GM21619 (cell line): ENCODE measurements around the gene HCK.

Experiments
- ATAC-seq: cut with Tn5 transposase; IDR thresholded peaks from one replicate; pipeline ENCODE4 v1.9.1; 2021; ENCODE audit not compliant: unreplicated experiment

Gene HCK

DNA sequence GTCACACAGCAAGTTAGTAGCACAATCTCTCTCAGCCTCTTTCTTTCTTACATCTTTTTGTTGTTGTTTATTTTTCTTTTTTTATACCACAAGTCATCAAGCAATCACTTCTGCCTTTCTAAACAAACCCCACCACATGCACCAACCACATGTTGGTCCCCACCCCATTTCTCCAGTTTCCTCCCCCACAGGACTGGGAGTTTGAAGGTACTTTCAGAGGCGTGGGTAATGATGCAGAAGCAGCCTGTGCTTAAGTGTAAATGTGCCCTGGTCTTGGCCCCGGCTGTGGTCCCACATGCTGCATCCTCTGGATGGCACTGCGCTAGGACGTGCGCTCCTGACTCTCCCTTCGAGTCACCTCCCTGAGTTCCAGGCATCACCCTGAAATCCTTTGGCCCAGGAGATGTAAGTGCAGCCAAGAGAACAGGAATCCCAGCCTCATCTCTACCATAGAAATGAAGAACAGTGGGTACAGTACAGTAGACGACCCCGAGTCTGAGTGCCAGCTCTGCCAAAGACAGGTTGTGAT, 5.7 kb downstream of the HCK start:
- no peak for ATAC-seq

DNA sequence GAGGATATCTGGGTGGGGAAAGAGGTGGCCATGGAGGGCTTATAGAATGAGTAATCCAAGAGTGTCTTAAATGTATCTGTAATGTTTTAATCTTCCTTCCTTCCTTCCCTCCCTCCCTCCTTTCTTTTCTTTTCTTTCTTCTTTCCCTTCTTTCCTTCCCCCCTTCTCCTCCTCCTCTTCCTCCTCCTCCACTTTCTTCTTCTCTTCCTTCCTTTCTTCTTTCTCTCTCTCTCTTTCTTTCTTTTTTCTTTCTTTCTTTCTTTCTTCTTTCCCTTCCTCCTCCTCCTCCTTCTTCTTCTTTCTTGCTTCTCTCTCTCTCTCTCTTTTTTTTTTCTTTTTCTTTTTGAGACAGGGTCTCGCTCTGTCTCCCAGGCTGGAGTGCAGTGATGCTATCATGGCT, 7.1 kb downstream of the HCK start:
- ATAC-seq: no peak

GRCh38 chr20:32062776-32063170, 10.7 kb downstream of the HCK start:
- no peak for ATAC-seq

- ATAC-seq: no peak
Observed at GRCh38 chr20:32063695-32064094, 11.7 kb downstream of the HCK start.

DNA sequence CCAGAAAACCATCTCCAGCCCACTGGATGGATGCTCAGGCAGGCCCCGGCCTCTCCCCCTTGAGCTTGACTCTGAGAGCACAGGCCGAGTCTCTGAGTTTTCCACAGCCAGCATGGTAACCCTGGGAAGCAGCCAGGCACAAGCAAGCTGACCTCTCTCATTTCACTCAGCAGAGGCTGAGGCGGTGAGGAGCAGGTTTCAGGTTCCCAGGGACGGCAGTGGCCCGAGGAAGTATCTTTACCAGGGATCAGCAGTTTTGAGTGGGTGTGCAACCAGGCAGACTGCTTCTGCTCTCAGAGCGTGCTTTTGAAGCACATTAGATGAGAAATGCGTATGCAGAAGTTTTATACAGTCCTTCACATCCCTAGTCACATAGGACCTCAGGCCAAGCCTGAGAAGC, 12.6 kb downstream of the HCK start:
- no peak for ATAC-seq

GRCh38 chr20:32067234-32067821, 15.3 kb downstream of the HCK start:
- no peak for ATAC-seq

DNA sequence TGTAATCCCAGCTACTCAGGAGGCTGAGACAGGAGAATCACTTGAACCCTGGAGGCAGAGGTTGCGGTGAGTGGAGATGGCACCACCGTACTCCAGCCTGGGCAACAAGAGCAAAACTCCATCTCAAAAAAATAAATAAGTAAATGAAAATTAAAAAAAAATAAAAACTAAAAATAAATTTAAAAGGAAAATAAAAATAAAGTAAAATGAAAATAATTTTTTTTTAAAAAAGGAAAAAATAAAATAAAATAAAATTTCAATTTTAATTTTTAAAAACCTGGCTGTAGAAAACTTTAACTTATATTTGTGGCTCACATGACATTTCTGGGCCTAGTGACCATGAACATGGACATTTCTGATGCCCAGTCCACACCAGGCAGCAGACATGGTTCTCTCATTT, 16.1 kb downstream of the HCK start:
- ATAC-seq: no peak

GRCh38 chr20:32069711-32070110, 17.7 kb downstream of the HCK start:
- ATAC-seq: no peak

DNA sequence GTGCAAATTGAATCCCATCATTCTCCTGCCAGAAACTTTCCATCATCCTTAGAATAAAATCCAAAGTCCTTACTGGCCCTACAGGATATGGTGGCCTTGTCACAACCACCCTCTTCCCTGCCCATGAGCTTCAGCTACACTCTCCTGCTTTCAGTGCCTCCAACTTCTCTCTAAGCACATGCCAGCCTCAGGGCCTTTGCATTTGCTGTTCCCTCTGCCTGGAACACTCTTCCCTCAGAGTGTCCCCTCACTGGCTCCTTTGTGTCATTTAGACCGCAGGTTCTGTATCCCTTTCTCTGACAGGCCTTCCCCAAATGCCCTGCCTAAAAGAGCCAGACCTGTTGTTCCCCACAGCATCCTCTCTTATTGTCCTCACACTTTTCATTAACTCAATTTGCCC, 18.2 kb downstream of the HCK start:
- ATAC-seq: no peak

- ATAC-seq: no peak
Observed at GRCh38 chr20:32070690-32071213, 18.7 kb downstream of the HCK start.

DNA sequence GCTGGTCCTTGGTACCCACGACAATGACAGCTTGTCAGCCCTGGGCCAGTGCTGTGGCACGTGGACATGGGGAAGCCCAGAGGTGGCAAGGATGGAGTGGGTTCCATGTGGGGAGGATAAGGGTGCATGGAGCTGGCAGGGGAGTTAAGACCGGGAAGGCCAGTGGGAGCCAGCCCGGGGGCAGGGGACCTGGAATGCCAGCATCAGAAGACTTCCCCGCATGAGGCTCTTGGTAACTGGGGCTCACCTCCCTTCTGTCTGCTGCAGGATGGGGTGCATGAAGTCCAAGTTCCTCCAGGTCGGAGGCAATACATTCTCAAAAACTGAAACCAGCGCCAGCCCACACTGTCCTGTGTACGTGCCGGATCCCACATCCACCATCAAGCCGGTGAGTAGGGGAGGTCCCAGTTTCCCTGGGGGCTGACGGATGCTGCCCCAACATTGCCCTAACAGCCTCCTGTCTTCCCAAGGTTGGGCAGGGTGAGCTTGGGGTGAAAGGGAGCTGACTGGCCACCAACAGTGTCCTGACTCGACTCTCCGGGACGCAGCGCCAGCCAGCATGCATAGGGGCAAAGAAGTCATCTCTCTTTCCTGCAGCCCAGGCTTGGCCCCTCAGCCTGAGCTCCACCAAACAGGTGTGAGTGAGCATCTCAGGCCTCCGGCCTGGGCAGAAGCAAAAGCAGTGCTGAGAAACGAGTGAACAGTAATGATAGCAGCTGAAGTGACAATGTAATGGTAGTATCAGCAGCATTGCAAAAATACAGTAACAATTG, 19.5 kb downstream of the HCK start:
- no peak for ATAC-seq

- ATAC-seq: no peak
Observed at GRCh38 chr20:32072168-32072750, 20.2 kb downstream of the HCK start.

GRCh38 chr20:32075534-32075933, 23.5 kb downstream of the HCK start:
- ATAC-seq: no peak

DNA sequence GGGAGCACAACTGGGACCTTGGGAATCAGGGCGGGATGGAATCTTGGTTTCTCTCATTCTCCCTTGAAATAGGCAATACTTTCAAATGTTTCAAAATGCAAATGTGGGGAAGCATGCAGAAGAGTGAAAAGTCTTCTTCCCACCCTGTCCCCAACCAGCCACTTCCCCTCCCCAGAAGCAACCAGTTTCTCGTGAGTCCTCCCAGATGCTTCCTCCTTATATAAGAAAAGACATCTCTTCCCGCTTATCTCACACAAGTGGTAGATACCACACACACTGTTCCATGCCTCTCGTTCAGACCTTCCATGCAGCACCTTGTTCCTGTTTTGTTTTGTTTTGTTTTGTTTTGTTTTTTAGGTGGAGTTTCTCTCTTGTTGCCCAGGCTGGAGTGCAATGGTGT, 25.1 kb downstream of the HCK start:
- ATAC-seq: no peak

DNA sequence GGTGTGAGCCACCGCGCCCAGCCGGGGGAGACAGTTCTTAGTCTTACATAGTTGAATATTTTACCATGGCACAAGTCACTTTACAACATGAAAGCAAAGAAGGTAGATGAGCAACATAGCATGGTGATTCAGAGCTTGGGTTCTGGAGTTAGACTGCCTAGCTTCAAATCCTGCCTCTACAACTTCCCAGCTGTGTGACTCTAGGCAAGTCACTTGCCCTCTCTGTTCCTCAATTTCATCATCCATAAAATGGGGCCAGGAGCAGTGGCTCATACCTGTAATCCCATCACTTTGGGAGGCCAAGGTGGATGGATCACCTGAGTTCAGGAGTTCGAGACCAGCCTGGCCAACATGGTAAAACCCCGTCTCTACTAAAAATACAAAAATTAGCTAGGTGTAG, 26.3 kb downstream of the HCK start:
- no peak for ATAC-seq

GRCh38 chr20:32078791-32079190, 26.7 kb downstream of the HCK start:
- ATAC-seq: no peak

DNA sequence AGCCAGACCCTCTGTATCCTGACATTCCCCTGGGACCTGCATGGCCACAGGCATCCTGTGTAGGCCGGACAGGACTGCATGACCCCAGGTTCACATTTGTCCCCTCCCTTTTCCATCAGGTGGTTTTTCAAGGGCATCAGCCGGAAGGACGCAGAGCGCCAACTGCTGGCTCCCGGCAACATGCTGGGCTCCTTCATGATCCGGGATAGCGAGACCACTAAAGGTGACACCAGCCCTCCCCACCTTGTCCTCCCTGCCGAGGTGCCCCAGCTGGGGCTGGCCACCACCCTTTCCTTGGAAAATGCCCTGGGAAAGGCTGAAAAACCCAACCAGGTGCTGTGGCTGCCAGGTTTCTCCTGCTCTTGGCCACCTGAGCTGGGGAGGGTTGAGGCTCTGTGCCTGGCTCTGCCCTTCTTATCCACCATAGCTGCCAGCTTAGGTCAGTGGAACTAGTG, 27.6 kb downstream of the HCK start:
- no peak for ATAC-seq

DNA sequence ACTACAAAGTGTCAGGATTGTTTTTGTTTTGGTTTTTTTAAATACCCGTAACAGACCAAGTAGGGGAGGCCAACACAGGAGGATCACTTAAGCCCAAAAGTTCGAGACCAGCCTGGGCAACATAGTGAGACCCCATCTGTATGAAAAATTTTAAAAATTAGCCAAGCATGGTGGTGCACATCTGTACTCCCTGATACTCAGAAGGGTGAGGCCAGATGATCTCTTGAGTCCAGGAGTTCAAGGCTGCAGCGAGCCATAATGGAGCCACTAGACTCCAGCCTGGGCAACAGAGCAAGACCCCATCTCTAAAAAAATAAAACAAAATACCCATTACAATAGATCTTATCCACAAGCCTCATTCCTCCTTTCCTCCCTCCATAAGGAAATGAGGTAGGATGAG, 28.7 kb downstream of the HCK start:
- ATAC-seq: no peak

DNA sequence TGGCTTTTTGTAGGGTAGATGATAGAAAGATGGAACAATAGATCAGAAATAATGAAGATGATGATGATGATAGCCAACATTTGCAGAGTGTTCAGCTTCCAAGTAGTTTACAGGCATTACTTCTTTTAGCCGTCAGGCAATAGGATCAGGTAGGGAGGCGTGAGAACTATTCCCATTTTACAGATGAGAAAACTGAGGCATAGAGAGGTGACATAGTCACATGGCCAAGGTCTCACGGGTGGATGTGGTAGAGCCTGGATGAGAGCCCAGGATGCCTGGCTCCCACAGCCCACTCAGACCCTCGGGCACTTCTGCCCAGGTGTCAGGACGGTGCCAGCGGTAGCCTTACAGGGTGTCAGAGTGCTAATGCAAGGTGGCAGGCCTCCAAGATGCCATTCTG, 31.4 kb downstream of the HCK start:
- no peak for ATAC-seq

GRCh38 chr20:32087070-32087469, 35.0 kb downstream of the HCK start:
- no peak for ATAC-seq

GRCh38 chr20:32088759-32089158, 36.7 kb downstream of the HCK start:
- no peak for ATAC-seq
